Hematopoietic multipotent progenitor cell treated with erythropoietin and hydrocortisone succinate and interleukin-3 and kit ligand, for 8 days (in vitro differentiated cells): ENCODE results near the gene MEF2A.

Experiments used
- DNase-seq: peaks from one replicate; pipeline ENCODE4 v3.0.0-alpha.2; 2015

Gene MEF2A

GRCh38 chr15:99606646-99607045, 40.9 kb downstream of the MEF2A start:
- DNase-seq = no peak

DNA sequence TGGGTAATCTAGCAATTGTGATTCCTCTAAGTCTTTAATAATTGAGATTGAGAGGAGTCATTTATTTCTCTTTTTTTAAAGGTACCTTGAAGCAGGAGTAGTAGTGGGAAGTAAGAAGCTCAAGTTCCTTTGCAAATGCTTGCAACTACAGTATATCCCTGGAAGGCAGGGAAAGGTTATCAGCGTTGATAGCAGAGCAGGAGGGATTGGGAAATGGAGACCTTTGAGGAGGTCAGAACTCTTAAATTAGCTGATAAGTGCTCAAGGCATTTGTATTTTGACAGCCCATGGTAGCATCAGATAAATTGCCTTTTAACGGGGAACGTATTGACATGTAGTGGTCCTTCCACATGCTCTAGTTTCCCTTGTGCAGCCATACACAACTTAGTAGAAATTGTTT, 47.7 kb downstream of the MEF2A start:
- no peak for DNase-seq

- no peak for DNase-seq
These were observed 48.3 kb downstream of the MEF2A start for GRCh38 chr15:99613887-99614647.

DNA sequence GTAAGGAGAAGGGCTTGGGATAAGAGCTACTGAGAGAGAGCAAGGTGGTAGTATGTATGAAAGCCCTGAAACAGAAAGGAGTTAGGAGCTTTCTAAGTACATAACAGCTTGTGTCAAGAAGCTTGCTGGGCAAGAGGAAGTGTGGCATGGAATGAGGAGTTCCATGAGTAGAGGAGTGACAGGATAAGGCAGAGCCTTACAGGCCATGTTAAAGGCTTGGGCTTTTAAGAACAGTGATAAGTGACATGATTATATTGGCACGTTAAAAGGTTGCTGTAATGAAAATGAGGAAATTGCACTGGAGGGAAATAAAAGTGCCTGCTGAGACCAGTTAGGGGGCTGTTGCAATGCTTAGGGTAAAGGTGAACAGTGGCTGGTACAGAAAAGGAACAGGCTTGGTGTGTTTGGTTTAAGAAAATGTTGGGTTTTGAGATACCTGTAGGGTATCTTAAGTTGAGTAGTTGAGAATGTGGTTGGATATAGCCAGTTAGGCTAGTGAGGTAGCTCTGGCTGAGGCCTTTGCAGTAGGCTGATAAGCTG, 49.0 kb downstream of the MEF2A start:
- DNase-seq = peak; percentile 41

DNA sequence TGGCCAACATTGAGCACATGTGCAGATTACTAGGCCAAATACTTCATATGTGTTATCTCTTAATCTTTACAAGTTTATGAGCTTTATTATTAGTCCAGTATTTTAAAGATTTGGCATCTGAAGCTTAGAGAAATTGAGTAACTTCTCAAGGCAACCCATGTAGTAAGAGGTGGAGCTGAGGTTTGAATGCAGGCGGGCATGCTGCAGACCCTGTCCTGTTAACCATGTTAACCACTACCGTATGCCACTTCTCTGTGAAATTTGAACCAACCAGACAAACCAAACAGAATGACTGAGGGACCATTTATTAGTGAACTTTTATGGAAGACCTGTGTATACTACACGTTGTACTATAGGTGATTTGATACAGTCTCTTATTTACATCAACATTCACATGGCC, 49.7 kb downstream of the MEF2A start:
- no peak for DNase-seq

DNA sequence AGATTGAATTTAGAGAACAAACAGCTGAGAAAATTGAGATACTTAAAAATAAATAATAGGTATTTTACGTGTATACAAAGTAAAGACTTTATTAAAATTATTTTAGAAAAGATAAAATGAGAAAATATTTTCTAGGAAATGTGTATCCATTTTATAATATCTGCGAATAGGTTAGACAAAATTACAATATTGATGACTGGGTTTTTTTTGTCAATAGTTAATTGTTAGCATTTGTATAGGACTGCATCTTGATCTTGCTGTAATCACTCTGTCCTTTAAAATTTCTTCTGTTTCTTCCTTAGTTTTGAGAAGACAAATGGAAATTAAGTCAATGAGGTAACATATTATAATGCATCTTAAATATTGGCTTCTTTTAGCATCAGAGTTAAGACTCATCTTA, 50.3 kb downstream of the MEF2A start:
- no peak for DNase-seq

- no peak for DNase-seq
These were observed 51.1 kb downstream of the MEF2A start for GRCh38 chr15:99616773-99617342.

GRCh38 chr15:99618941-99619411, 53.2 kb downstream of the MEF2A start:
- DNase-seq = no peak

DNA sequence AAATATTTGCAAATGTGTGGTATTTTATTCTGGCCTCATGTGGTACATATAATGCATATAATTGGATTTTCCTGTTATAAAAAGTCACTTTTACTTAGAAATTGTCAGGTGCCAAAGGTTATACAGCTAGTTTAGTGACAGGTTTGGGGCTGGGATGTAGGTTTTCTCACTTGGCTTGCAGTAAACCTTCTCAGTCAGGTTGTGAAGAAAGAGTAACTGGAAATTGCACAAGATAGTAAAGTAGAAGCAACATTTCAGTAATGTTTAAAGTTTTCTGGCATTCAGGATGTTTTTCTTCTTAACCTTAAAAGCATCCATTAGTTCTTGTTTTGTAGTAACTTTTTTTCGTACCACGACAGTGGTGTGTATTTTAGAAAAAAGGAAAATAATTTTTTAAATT, 53.9 kb downstream of the MEF2A start:
- no peak for DNase-seq

DNA sequence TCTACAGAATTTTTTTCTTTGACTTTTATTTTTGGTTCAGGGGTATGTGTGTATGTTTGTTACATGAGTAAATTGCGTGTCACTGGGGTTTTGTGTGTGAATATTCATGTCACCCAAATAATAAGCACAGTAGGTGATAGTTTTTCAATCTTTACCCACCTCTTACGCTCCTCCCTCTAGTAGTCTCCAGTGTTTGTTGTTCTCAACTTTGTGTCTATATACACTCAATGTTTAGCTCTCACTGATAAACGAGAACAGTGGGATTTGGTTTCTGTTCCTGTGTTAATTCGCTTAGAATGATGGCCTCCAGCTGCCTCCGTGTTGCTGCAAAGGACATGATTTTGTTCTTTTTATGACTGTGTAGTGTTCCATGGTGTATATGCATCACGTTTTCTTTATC, 54.4 kb downstream of the MEF2A start:
- no peak for DNase-seq

GRCh38 chr15:99621767-99622166, 56.0 kb downstream of the MEF2A start:
- DNase-seq = no peak

DNA sequence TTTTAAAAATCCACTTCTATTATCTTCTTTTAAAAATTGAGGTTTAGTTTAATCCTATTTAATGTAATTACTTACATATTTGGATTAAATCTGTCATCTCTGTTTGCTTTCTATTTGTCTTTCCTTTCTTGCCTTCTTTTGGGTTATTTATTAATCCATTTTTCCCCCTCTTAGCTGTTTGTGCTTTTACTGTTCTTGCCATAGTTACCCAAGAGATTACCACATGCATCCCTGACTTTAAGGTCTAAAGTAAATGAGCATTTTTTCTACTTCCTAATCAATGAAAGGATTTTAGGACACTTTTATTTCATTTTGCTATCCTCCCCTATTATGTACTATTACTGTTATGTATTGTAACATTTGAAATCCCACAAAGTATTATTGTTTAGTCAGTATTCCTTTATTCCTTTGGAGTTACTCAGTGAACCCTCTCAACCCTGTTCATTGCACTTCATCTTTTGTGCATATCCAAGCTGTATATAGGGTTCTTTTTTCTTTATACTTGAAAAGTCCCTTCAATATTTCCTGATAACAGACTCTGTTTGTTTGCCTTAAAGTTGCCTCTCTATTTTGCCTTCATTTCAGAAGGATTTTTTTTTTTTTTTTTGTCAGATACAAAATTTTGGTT, 62.7 kb downstream of the MEF2A start:
- DNase-seq = no peak

- DNase-seq = no peak
These were observed 64.9 kb downstream of the MEF2A start for GRCh38 chr15:99630607-99631131.

DNA sequence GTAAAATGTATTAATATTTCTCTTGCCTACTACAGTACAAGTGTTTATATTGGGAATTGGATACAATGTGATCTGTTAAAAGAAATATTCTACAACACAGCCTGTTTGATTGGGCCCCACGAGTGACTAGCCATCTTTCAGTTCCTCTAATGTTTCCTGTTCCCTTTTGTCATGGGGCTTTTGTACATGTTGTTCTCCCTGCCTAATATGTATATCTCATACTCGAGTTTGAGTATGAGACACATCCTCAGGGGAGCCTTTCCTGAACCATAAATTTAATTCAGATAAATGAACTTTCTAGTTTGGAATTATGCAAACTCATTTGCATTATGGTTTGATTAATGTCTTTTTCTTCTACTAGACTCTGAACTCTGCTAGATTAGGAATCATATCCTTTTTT, 65.5 kb downstream of the MEF2A start:
- no peak for DNase-seq

DNA sequence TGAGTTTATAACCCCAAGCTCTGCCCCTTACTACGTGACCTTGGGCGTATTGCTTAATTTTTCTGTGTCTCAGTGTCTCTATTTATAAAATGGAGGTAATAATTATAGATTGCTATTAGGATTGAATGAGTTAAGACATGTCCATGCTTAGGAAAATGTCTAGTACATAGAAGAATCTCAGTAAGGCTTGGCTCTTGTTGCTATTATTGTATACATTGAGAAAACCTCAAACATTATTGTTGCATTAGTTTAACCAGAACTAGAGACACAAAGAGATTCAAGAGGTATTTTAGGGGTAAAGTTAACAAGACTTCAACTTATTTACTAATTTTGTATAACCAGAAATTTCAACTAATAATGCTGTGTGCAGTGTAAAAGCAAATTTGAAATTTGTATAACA, 66.7 kb downstream of the MEF2A start:
- DNase-seq = no peak

DNA sequence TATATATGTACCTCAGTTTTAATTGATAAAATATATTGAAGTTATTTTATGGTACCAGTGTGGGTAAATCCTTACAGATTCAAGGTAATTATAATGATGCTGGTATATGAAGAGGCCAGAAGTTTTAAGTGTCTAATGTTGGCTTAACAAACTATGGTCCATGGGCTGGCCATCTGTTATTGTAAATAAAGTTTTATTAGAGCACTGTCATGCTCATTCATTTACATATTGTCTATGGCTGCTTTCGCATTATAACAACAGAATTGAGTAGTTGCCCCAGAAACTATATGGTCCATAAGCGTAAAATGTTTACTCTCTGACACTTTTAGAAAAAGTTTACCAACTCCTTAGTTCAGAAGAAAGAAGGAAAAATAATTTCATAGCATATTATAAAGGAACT, 67.9 kb downstream of the MEF2A start:
- DNase-seq = no peak

- no peak for DNase-seq
These were observed 68.8 kb downstream of the MEF2A start for GRCh38 chr15:99634576-99634975.

- DNase-seq = no peak
These were observed 69.4 kb downstream of the MEF2A start for GRCh38 chr15:99635145-99635544.

GRCh38 chr15:99635794-99636193, 70.0 kb downstream of the MEF2A start:
- no peak for DNase-seq

DNA sequence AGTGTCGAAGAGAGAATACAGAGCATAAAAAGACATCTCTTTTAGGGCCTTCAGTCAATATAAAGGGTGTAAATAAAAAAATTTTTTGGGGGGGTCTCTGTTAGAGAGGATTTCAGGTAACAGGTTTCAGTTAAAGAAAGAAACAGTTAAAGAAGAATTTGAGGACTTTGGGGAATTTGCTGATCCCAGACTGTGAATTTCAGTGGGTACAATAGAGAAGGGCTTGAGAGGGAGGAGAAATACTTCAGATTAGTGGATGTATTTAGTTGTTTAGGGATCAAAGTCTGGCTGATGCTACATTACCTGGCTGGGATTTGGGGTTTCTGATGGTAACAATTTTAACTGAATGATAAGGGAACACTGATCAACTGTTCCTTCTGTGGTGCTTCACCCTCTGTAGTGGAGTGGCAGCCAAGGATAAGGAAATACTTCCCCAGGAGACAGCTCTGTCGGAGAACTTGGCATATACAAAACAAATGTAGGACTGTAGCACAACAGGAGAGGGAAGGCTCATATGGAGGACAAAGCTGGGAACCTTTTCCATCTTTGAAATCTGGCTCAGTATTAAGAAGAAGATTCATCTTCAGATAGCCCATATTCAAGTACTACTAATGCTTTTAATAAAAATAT, 79.2 kb downstream of the MEF2A start:
- no peak for DNase-seq

DNA sequence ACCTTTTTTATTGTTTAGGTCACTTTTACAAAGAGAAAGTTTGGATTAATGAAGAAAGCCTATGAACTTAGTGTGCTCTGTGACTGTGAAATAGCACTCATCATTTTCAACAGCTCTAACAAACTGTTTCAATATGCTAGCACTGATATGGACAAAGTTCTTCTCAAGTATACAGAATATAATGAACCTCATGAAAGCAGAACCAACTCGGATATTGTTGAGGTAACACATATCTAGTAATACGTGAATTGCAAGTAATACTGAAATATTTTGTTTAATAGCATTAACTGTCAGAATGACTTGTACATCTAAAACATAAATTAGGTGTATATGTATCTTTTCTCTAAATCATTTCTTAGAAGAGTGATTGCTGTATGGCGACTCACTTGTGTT, 79.8 kb downstream of the MEF2A start:
- DNase-seq = no peak

DNA sequence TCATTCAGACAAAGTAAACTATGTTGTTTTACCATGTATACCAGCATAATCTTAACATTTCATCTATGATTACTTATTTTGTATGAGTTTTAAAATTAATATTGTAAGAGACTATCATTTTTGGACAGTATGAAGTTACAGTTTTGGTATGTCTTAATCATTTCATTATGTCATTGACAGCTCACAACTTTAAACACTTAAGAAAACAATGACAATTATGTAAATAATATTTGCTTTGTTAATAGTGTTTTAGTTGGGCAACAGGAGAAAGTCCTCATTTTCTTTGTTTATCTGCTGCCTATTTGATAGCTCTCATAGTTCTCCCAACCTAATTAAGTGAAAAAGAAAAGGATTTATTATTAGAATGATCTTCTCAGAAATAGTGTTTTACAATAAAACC, 80.2 kb downstream of the MEF2A start:
- no peak for DNase-seq
